SK-N-MC (cell line): ENCODE results near the gene COL15A1.

Experiments
- DNase-seq: peaks from one replicate; pipeline ENCODE4 v3.0.0-alpha.2; 2011; ENCODE audit warnings: low read depth, low spot score
- H3K27ac ChIP-seq: fragments of 200-600 bp; sonication (generic); 2 replicates; pipeline ENCODE4 v1.5.1; 2016; ENCODE audit warnings: mixed run types
- H3K36me3 ChIP-seq: fragments of 200-600 bp; sonication (generic); 2 replicates; pipeline ENCODE4 v1.6.1; 2017; ENCODE audit warnings: antibody characterized with exemption, low read length, mixed read lengths; ENCODE audit not compliant: insufficient read depth
- H3K4me3 ChIP-seq: fragments of 200-600 bp; sonication (generic); 2 replicates; pipeline ENCODE4 v1.5.1; 2016
- H3K9ac ChIP-seq: fragments of 200-600 bp; sonication (generic); 2 replicates; pipeline ENCODE4 v1.8.0; 2017; ENCODE audit warnings: mixed run types, mixed read lengths; ENCODE audit not compliant: insufficient read length
- H3K9me3 ChIP-seq: fragments of 200-600 bp; sonication (generic); 2 replicates; pipeline ENCODE4 v1.6.1; 2017; ENCODE audit warnings: low read depth, mild to moderate bottlenecking, antibody characterized with exemption, low read length, moderate library complexity, mixed read lengths
- EZH2 ChIP-seq: fragments of 200-600 bp; sonication (generic); IDR thresholded peaks from one replicate; pipeline ENCODE4 v1.6.1; 2017; ENCODE audit warnings: antibody characterized with exemption
- FOXP2 ChIP-seq: optimal IDR thresholded peaks from 2 replicates; pipeline ENCODE3; 2011; ENCODE audit warnings: mild to moderate bottlenecking, moderate library complexity; ENCODE audit not compliant: insufficient read depth; ENCODE audit errors: extremely low read length, control extremely low read depth
- POLR2AphosphoS5 ChIP-seq: IDR thresholded peaks from 2 replicates; pipeline ENCODE4 v1.6.1; 2012; ENCODE audit warnings: mild to moderate bottlenecking, low read depth, low read length, borderline replicate concordance

Gene COL15A1

GRCh38 chr9:99046542-99047071 lies 102.9 kb downstream of the COL15A1 start:
- TF ChIP-seq EZH2 (no peak), POLR2AphosphoS5 (no peak), FOXP2 (no peak)
- Histone ChIP-seq H3K4me3 (no peak overlapping the region), H3K9ac (no peak overlapping the region), H3K27ac (no peak overlapping the region), H3K36me3 (no peaks in the 10 kb centered on the region), H3K9me3 (no peaks in the 10 kb centered on the region)
- no peak for DNase-seq

GRCh38 chr9:99049228-99049627 lies 105.5 kb downstream of the COL15A1 start:
- Histone ChIP-seq H3K9ac (no peak overlapping the region), H3K9me3 (no peaks in the 10 kb centered on the region), H3K4me3 (no peak overlapping the region), H3K27ac (no peak overlapping the region), H3K36me3 (no peaks in the 10 kb centered on the region)
- TF ChIP-seq FOXP2 (no peak), EZH2 (no peak), POLR2AphosphoS5 (no peak)
- DNase-seq: no peak

- Histone ChIP-seq H3K9me3 (no peaks in the 10 kb centered on the region), H3K36me3 (no peaks in the 10 kb centered on the region), H3K9ac (no peak overlapping the region), H3K27ac (no peak overlapping the region), H3K4me3 (no peak overlapping the region)
- TF ChIP-seq EZH2 (no peak), FOXP2 (no peak), POLR2AphosphoS5 (no peak)
- no peak for DNase-seq
These were observed 105.9 kb downstream of the COL15A1 start for GRCh38 chr9:99049641-99050040.

GRCh38 chr9:99050292-99050911 lies 106.7 kb downstream of the COL15A1 start:
- Histone ChIP-seq H3K4me3 (no peak overlapping the region), H3K9ac (no peak overlapping the region), H3K9me3 (no peaks in the 10 kb centered on the region), H3K27ac (no peak overlapping the region), H3K36me3 (no peaks in the 10 kb centered on the region)
- no peak for DNase-seq
- TF ChIP-seq POLR2AphosphoS5 (no peak), EZH2 (no peak), FOXP2 (no peak)

GRCh38 chr9:99050924-99051323 lies 107.2 kb downstream of the COL15A1 start:
- no peak overlapping the region for H3K9ac ChIP-seq
- no peaks in the 10 kb centered on the region for H3K9me3 ChIP-seq
- no peak for DNase-seq
- no peak overlapping the region for H3K4me3 ChIP-seq
- H3K27ac ChIP-seq: no peak overlapping the region
- TF ChIP-seq EZH2: no peak
- no peak for TF ChIP-seq POLR2AphosphoS5
- TF ChIP-seq FOXP2: no peak
- H3K36me3 ChIP-seq: no peaks in the 10 kb centered on the region

GRCh38 chr9:99051406-99051805 lies 107.7 kb downstream of the COL15A1 start:
- no peak overlapping the region for H3K9ac ChIP-seq
- H3K4me3 ChIP-seq: no peak overlapping the region
- no peak for DNase-seq
- H3K36me3 ChIP-seq: no peaks in the 10 kb centered on the region
- TF ChIP-seq EZH2 (no peak), FOXP2 (no peak)
- no peak overlapping the region for H3K27ac ChIP-seq
- no peaks in the 10 kb centered on the region for H3K9me3 ChIP-seq

- Histone ChIP-seq H3K27ac (no peak overlapping the region), H3K9me3 (no peaks in the 10 kb centered on the region), H3K36me3 (no peaks in the 10 kb centered on the region), H3K4me3 (no peak overlapping the region), H3K9ac (no peak overlapping the region)
- TF ChIP-seq FOXP2: no peak
- no peak for TF ChIP-seq EZH2
- no peak for TF ChIP-seq POLR2AphosphoS5
- no peak for DNase-seq
These were observed 108.1 kb downstream of the COL15A1 start for GRCh38 chr9:99051851-99052250.

GRCh38 chr9:99052815-99053715 lies 109.4 kb downstream of the COL15A1 start:
- H3K4me3 ChIP-seq: no peak overlapping the region
- no peak for DNase-seq
- no peak overlapping the region for H3K27ac ChIP-seq
- H3K9ac ChIP-seq: no peak overlapping the region
- H3K36me3 ChIP-seq: no peaks in the 10 kb centered on the region
- TF ChIP-seq FOXP2 (no peak), EZH2 (no peak), POLR2AphosphoS5 (no peak)
- H3K9me3 ChIP-seq: no peaks in the 10 kb centered on the region

- Histone ChIP-seq H3K27ac (no peak overlapping the region), H3K9me3 (no peaks in the 10 kb centered on the region), H3K36me3 (no peaks in the 10 kb centered on the region), H3K4me3 (no peak overlapping the region), H3K9ac (no peak overlapping the region)
- TF ChIP-seq EZH2: no peak
- DNase-seq: no peak
These were observed 110.9 kb downstream of the COL15A1 start for GRCh38 chr9:99054581-99054980.
